BJ (cell line): ENCODE results near the gene SPIRE2. TPM values are rescaled to one million over a fixed set of nuclear protein-coding genes. Genes with fewer than 3 reads are reported as not detected.

ENCODE experiments used
- CTCF ChIA-PET: fragments of 350-600 bp; formaldehyde crosslinking; extraction: SDS; loops from one replicate; lab custom pipeline; 2021; ENCODE audit warnings: antibody characterized with exemption, inconsistent platforms; lab: Yijun Ruan, JAX
- POLR2A ChIA-PET: fragments of 300-600 bp; sonication (Branson Sonifier 250); formaldehyde crosslinking; extraction: SDS; loops from one replicate; lab custom pipeline; 2021; ENCODE audit warnings: antibody characterized with exemption; lab: Charles Lee
- DNase-seq: peaks from one replicate; pipeline ENCODE4 v3.0.0-alpha.2; 2011; ENCODE audit warnings: low read depth
- H3K27me3 ChIP-seq: 2 replicates; pipeline ENCODE4 v1.6.0; 2011; ENCODE audit warnings: low read length; ENCODE audit not compliant: control insufficient read depth, insufficient read depth
- H3K36me3 ChIP-seq: 2 replicates; pipeline ENCODE4 v1.5.1; 2011; ENCODE audit warnings: low read length; ENCODE audit not compliant: control insufficient read depth, insufficient read depth
- H3K4me3 ChIP-seq: 2 replicates; pipeline ENCODE4 v1.5.1; 2011; ENCODE audit warnings: low read depth, mild to moderate bottlenecking, control low read depth, low read length
- CTCF ChIP-seq: IDR thresholded peaks from 2 replicates; pipeline ENCODE4 v1.5.1; 2011; ENCODE audit warnings: low read depth, mild to moderate bottlenecking, control low read depth, inconsistent platforms, low read length, moderate library complexity; ENCODE audit not compliant: insufficient read depth
- polyA plus RNA-seq: library from polyadenylated mRNA; depleted of rRNA; stranded (reverse); fragments of >200 nt; gene quantifications from 2 replicates; pipeline ENCODE4 v1.2.3, GENCODE V29; 2011

SPIRE2 gene
- polyA plus RNA-seq, 1 experiment = 2.3 TPM

- Histone ChIP-seq H3K36me3 (peaks cover 50% of the 10 kb centered on the region), H3K27me3 (no peaks in the 10 kb centered on the region)
- CTCF ChIA-PET = interaction anchor here (3.0 kb wide), 1 partner anchor 12 kb away, joined by 9 read pairs; no protein-coding TSS in a partner anchor
Measured at GRCh38 chr16:89898201-89898967, 70.1 kb downstream of the SPIRE2 start.

GRCh38 chr16:89899879-89900481, 71.7 kb downstream of the SPIRE2 start:
- ChIA-PET CTCF (interaction anchor here (3.0 kb wide), 1 partner anchor 11 kb away, joined by 9 read pairs; no protein-coding TSS in a partner anchor), POLR2A (no interaction called here)
- peaks cover 47% of the 10 kb centered on the region for H3K36me3 ChIP-seq
- no peaks in the 10 kb centered on the region for H3K27me3 ChIP-seq
- no peak overlapping the region for H3K4me3 ChIP-seq
- DNase-seq = no peak
- TF ChIP-seq CTCF = no peak

More at GRCh38 chr16:89898201-89898967, 70.1 kb downstream of the SPIRE2 start:
- no peak for TF ChIP-seq CTCF
- POLR2A ChIA-PET = no interaction called here
- no peak for DNase-seq
- H3K4me3 ChIP-seq = no peak overlapping the region

GRCh38 chr16:89900885-89901284, 72.6 kb downstream of the SPIRE2 start:
- ChIA-PET CTCF (interaction anchor here (3.0 kb wide), 1 partner anchor 10 kb away, joined by 9 read pairs; no protein-coding TSS in a partner anchor), POLR2A (no interaction called here)
- TF ChIP-seq CTCF = no peak
- DNase-seq = no peak
- H3K4me3 ChIP-seq = no peak overlapping the region
- no peaks in the 10 kb centered on the region for H3K27me3 ChIP-seq
- H3K36me3 ChIP-seq = peaks cover 51% of the 10 kb centered on the region

GRCh38 chr16:89902980-89903379, 74.7 kb downstream of the SPIRE2 start:
- H3K27me3 ChIP-seq = no peaks in the 10 kb centered on the region
- ChIA-PET POLR2A (no interaction called here), CTCF (interaction anchor here (0.6 kb wide), 1 partner anchor 13 kb away, joined by 3 read pairs; no protein-coding TSS in a partner anchor)
- H3K36me3 ChIP-seq = peaks cover 50% of the 10 kb centered on the region
- DNase-seq = no peak
- TF ChIP-seq CTCF = no peak
- no peak overlapping the region for H3K4me3 ChIP-seq

- POLR2A ChIA-PET = no interaction called here
- no peak for TF ChIP-seq CTCF
- no peak overlapping the region for H3K4me3 ChIP-seq
- no peaks in the 10 kb centered on the region for H3K27me3 ChIP-seq
- peaks cover 45% of the 10 kb centered on the region for H3K36me3 ChIP-seq
- no peak for DNase-seq
- CTCF ChIA-PET = no interaction called here
Measured at GRCh38 chr16:89903908-89904515, 75.7 kb downstream of the SPIRE2 start.
